Measurements from ENCODE around the gene TTC3.

GRCh38 chr21:37159949-37160348 lies 86.9 kb downstream of the TTC3 start:
- TF ChIP-seq POLR2A (IDR thresholded peaks at IDR 0.05) = no peak
- TF ChIP-seq, protein P1, sequence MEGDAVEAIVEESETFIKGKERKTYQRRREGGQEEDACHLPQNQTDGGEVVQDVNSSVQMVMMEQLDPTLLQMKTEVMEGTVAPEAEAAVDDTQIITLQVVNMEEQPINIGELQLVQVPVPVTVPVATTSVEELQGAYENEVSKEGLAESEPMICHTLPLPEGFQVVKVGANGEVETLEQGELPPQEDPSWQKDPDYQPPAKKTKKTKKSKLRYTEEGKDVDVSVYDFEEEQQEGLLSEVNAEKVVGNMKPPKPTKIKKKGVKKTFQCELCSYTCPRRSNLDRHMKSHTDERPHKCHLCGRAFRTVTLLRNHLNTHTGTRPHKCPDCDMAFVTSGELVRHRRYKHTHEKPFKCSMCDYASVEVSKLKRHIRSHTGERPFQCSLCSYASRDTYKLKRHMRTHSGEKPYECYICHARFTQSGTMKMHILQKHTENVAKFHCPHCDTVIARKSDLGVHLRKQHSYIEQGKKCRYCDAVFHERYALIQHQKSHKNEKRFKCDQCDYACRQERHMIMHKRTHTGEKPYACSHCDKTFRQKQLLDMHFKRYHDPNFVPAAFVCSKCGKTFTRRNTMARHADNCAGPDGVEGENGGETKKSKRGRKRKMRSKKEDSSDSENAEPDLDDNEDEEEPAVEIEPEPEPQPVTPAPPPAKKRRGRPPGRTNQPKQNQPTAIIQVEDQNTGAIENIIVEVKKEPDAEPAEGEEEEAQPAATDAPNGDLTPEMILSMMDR (IDR thresholded peaks at IDR 0.05) = no peak
